ENCODE results near the gene SEMA4D.

SEMA4D gene

GRCh38 chr9:89414670-89415324, 83.1 kb downstream of the SEMA4D start:
- no peak overlapping the region for H3K4me3 ChIP-seq (ENCODE audit: low read length)
- no peak for TF ChIP-seq ZNF274 (IDR thresholded peaks at IDR 0.05; ENCODE audit: low read depth, low read length)

- no peak overlapping the region for H3K4me3 ChIP-seq (ENCODE audit: low read length)
- TF ChIP-seq ZNF274 (IDR thresholded peaks at IDR 0.05; ENCODE audit: low read depth, low read length) = no peak
Observed at GRCh38 chr9:89413963-89414638, 83.8 kb downstream of the SEMA4D start.

GRCh38 chr9:89412951-89413350, 85.0 kb downstream of the SEMA4D start:
- H3K4me3 ChIP-seq (ENCODE audit: low read length) = no peak overlapping the region
- TF ChIP-seq ZNF274 (IDR thresholded peaks at IDR 0.05; ENCODE audit: low read depth, low read length) = no peak

- TF ChIP-seq ZNF274 (IDR thresholded peaks at IDR 0.05; ENCODE audit: low read depth, low read length) = no peak
Observed at GRCh38 chr9:89412541-89412940, 85.4 kb downstream of the SEMA4D start.

GRCh38 chr9:89411759-89412158, 86.2 kb downstream of the SEMA4D start:
- H3K4me3 ChIP-seq (ENCODE audit: low read length) = no peak overlapping the region
- TF ChIP-seq ZNF274 (IDR thresholded peaks at IDR 0.05; ENCODE audit: low read depth, low read length) = no peak

More at GRCh38 chr9:89412541-89412940, 85.4 kb downstream of the SEMA4D start:
- H3K4me3 ChIP-seq (ENCODE audit: low read length) = no peak overlapping the region

GRCh38 chr9:89410641-89411350, 87.1 kb downstream of the SEMA4D start:
- H3K4me3 ChIP-seq (ENCODE audit: low read length) = no peak overlapping the region; the same call in 1 of the 2 replicates
- no peak for TF ChIP-seq ZNF274 (IDR thresholded peaks at IDR 0.05; ENCODE audit: low read depth, low read length)

GRCh38 chr9:89410022-89410421, 87.9 kb downstream of the SEMA4D start:
- no peak for TF ChIP-seq ZNF274 (IDR thresholded peaks at IDR 0.05; ENCODE audit: low read depth, low read length)
- no peak overlapping the region; the same call in 1 of the 2 replicates for H3K4me3 ChIP-seq (ENCODE audit: low read length)

- peak overlapping the region; percentile 39; the same call in 1 of the 2 replicates for H3K4me3 ChIP-seq (ENCODE audit: low read length)
- no peak for TF ChIP-seq ZNF274 (IDR thresholded peaks at IDR 0.05; ENCODE audit: low read depth, low read length)
Observed at GRCh38 chr9:89409466-89409865, 88.4 kb downstream of the SEMA4D start.

GRCh38 chr9:89408628-89409101, 89.2 kb downstream of the SEMA4D start:
- no peak overlapping the region; the same call in 1 of the 2 replicates for H3K4me3 ChIP-seq (ENCODE audit: low read length)
- no peak for TF ChIP-seq ZNF274 (IDR thresholded peaks at IDR 0.05; ENCODE audit: low read depth, low read length)

- no peak overlapping the region; the same call in 1 of the 2 replicates for H3K4me3 ChIP-seq (ENCODE audit: low read length)
- TF ChIP-seq ZNF274 (IDR thresholded peaks at IDR 0.05; ENCODE audit: low read depth, low read length) = no peak
Observed at GRCh38 chr9:89407070-89407469, 90.8 kb downstream of the SEMA4D start.

- no peak for TF ChIP-seq ZNF274 (IDR thresholded peaks at IDR 0.05; ENCODE audit: low read depth, low read length)
Observed at GRCh38 chr9:89405826-89406225, 92.1 kb downstream of the SEMA4D start.

GRCh38 chr9:89404074-89404473, 93.8 kb downstream of the SEMA4D start:
- no peak for TF ChIP-seq ZNF274 (IDR thresholded peaks at IDR 0.05; ENCODE audit: low read depth, low read length)
- H3K4me3 ChIP-seq (ENCODE audit: low read length) = peak overlapping the region; percentile 84; the same call in 1 of the 2 replicates

More at GRCh38 chr9:89405826-89406225, 92.1 kb downstream of the SEMA4D start:
- peak overlapping the region; percentile 84; the same call in 1 of the 2 replicates for H3K4me3 ChIP-seq (ENCODE audit: low read length)

- no peak for TF ChIP-seq ZNF274 (IDR thresholded peaks at IDR 0.05; ENCODE audit: low read depth, low read length)
- H3K4me3 ChIP-seq (ENCODE audit: low read length) = no peak overlapping the region; the same call in 1 of the 2 replicates
Observed at GRCh38 chr9:89402695-89403427, 95.1 kb downstream of the SEMA4D start.
